ENCODE data around the gene SPEF2. TPM values are rescaled to one million over a fixed set of nuclear protein-coding genes. Genes with fewer than 3 reads are reported as not detected.

The SPEF2 gene, protein sequence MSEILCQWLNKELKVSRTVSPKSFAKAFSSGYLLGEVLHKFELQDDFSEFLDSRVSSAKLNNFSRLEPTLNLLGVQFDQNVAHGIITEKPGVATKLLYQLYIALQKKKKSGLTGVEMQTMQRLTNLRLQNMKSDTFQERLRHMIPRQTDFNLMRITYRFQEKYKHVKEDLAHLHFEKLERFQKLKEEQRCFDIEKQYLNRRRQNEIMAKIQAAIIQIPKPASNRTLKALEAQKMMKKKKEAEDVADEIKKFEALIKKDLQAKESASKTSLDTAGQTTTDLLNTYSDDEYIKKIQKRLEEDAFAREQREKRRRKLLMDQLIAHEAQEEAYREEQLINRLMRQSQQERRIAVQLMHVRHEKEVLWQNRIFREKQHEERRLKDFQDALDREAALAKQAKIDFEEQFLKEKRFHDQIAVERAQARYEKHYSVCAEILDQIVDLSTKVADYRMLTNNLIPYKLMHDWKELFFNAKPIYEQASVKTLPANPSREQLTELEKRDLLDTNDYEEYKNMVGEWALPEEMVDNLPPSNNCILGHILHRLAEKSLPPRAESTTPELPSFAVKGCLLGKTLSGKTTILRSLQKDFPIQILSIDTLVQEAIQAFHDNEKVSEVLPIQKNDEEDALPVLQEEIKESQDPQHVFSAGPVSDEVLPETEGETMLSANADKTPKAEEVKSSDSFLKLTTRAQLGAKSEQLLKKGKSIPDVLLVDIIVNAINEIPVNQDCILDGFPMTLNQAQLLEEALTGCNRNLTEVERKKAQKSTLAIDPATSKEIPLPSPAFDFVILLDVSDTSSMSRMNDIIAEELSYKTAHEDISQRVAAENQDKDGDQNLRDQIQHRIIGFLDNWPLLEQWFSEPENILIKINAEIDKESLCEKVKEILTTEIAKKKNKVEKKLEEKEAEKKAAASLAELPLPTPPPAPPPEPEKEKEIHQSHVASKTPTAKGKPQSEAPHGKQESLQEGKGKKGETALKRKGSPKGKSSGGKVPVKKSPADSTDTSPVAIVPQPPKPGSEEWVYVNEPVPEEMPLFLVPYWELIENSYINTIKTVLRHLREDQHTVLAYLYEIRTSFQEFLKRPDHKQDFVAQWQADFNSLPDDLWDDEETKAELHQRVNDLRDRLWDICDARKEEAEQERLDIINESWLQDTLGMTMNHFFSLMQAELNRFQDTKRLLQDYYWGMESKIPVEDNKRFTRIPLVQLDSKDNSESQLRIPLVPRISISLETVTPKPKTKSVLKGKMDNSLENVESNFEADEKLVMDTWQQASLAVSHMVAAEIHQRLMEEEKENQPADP (N-terminal part only)
- 10.7 to 12.1 TPM (median 11.6 TPM) in 3 replicates for total RNA-seq

DNA sequence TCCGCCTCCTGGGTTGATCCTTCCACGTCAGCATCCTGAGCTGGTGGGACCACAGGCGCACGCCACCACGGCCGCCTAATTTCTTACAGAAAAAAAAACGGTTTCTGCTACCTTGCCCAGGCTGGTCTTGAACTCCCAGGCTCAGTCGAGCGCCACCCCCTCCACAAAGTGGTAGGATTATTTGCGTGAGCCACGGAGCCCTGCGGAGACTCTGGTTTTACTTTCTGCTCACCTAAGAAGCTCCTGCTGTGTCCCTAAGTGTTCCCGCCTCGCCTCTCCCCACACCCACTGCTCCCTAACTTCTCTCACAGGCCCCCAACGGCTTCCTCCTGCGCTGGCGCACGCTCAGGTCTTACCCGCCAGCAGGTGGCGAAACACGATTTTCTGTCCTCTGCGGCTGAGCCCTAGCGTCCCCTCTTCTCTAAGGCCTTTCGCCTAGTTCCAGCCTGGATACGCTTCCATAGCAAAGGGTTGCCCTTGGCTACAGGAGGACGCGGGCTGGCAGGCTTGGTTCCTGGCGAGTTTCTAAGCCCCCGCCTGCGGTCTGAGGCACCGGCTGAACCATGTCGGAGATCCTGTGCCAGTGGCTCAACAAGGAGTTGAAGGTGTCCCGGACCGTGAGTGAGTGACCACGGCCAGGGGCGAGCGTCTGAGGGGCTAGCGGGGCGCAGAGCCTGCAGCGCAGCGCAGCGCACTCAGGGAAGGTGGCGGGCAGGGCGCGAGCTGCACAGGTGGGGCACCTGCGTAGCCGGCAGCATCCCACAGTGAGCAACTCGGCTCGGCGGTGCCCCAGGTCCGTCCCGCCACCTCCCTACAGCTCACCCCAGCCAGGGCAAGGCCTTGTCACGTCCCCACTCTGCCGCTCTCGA, at the start of gene SPEF2:
Gene SPEF2 (plus strand): TSS at position 429 of the 869 bp plus-strand sequence. CDS start 135 bp downstream, at position 564.
- peak within 1 kb of the TSS; percentile 98 for H3K4me3 Mint-ChIP-seq
- peaks cover 23% of the 10 kb centered on the region for H3K9me3 Mint-ChIP-seq
- H3K27me3 Mint-ChIP-seq (ENCODE audit: low read depth): peaks cover 11% of the 10 kb centered on the region
- peaks cover 14% of the 10 kb centered on the region for H3K4me1 Mint-ChIP-seq
- TF ChIP-seq, protein P1, sequence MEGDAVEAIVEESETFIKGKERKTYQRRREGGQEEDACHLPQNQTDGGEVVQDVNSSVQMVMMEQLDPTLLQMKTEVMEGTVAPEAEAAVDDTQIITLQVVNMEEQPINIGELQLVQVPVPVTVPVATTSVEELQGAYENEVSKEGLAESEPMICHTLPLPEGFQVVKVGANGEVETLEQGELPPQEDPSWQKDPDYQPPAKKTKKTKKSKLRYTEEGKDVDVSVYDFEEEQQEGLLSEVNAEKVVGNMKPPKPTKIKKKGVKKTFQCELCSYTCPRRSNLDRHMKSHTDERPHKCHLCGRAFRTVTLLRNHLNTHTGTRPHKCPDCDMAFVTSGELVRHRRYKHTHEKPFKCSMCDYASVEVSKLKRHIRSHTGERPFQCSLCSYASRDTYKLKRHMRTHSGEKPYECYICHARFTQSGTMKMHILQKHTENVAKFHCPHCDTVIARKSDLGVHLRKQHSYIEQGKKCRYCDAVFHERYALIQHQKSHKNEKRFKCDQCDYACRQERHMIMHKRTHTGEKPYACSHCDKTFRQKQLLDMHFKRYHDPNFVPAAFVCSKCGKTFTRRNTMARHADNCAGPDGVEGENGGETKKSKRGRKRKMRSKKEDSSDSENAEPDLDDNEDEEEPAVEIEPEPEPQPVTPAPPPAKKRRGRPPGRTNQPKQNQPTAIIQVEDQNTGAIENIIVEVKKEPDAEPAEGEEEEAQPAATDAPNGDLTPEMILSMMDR (IDR thresholded peaks at IDR 0.05; ENCODE audit: unreplicated experiment): peak; percentile 47
- DNase-seq (ENCODE audit: low spot score in 2 of 2, unreplicated experiment in 2 of 2): peak; percentile 61 to 84
- H3K27ac Mint-ChIP-seq: peak within 1 kb of the TSS; percentile 65
- no peaks in the 10 kb centered on the region for H3K36me3 Mint-ChIP-seq

DNA sequence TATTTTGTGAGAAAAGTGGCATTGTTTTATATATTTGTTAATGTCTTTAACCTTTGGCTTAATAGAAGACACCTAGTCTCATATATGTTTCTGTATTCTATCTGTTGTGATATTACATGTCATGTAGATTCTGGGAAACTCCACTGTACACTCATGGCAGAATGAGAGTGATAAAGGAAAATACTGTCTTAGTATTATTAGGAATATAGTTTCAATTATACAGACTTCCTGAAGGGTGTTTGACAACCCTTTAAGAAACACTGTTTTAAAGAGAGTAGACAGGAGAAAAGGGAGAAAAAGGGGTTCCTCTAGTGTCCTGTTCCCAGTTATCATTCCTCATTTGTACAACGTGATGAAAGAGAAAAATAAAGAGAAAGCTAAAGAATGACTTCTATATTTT, 42.1 kb upstream of the SPEF2 start:
- TF ChIP-seq, protein P1 (IDR thresholded peaks at IDR 0.05; ENCODE audit: unreplicated experiment): no peak
- H3K4me3 Mint-ChIP-seq: no peak overlapping the region
- peaks cover 5% of the 10 kb centered on the region for H3K9me3 Mint-ChIP-seq
- H3K4me1 Mint-ChIP-seq: no peaks in the 10 kb centered on the region
- peaks cover 7% of the 10 kb centered on the region for H3K27me3 Mint-ChIP-seq (ENCODE audit: low read depth)
- no peaks in the 10 kb centered on the region for H3K36me3 Mint-ChIP-seq
- H3K27ac Mint-ChIP-seq: no peak overlapping the region
- DNase-seq (ENCODE audit: low spot score in 2 of 2, unreplicated experiment in 2 of 2): no peak

DNA sequence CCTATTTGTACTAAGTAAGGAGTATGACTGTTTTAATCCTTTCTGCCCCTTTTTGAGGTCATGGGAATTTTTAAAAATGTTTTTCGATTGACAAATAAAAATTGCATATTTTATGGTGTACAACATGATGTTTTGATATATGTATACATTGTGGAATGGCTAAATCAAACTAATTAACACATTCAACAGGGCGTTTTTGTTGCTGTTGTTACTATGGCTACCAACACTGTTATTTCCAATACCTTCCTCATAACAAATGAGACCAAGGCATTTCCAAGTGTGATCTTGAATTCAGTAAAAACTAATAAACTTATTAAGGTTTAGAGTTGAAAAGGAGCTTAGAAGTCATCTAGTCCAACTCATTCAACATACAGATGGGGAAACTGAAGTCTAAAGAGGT, 30.2 kb upstream of the SPEF2 start:
- DNase-seq (ENCODE audit: low spot score in 2 of 2, unreplicated experiment in 2 of 2): no peak
- Mint-ChIP-seq H3K9me3 (no peaks in the 10 kb centered on the region), H3K27ac (no peak overlapping the region), H3K4me1 (no peaks in the 10 kb centered on the region), H3K27me3 (ENCODE audit: low read depth) (peaks cover 50% of the 10 kb centered on the region), H3K36me3 (no peaks in the 10 kb centered on the region), H3K4me3 (no peak overlapping the region)
- TF ChIP-seq, protein P1 (IDR thresholded peaks at IDR 0.05; ENCODE audit: unreplicated experiment): no peak

DNA sequence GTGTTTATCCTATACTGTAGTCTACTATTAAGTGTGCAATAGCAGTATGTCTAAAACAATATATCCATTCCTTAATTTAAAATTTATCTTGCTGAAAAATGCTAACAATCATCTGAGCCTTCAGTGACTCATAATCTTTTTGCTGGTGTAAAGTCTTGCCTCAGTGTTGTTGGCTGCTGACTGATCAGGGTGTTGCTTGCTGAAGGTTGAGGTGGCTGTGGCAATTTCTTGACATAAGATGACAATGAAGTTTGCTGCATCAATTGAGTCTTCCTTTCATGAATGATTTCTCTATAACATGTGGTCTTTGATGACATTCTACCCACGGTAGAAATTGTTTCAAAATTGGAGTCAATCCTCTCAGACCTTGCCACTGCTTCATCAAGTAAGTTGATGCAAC, 24.3 kb upstream of the SPEF2 start:
- H3K4me1 Mint-ChIP-seq: no peaks in the 10 kb centered on the region
- no peak overlapping the region for H3K27ac Mint-ChIP-seq
- peaks cover 31% of the 10 kb centered on the region for H3K27me3 Mint-ChIP-seq (ENCODE audit: low read depth)
- TF ChIP-seq, protein P1 (IDR thresholded peaks at IDR 0.05; ENCODE audit: unreplicated experiment): no peak
- no peak overlapping the region for H3K4me3 Mint-ChIP-seq
- H3K9me3 Mint-ChIP-seq: no peaks in the 10 kb centered on the region
- DNase-seq (ENCODE audit: low spot score in 2 of 2, unreplicated experiment in 2 of 2): no peak
- H3K36me3 Mint-ChIP-seq: no peaks in the 10 kb centered on the region
